HG02970 (cell line): ENCODE results near the gene MMD2.

ENCODE experiments used
- ATAC-seq: cut with Tn5 transposase; IDR thresholded peaks from one replicate; pipeline ENCODE4 v1.9.1; 2021; ENCODE audit warnings: mild to moderate bottlenecking, moderate library complexity, moderate number of reproducible peaks; ENCODE audit not compliant: unreplicated experiment, low FRiP score

MMD2 gene

DNA sequence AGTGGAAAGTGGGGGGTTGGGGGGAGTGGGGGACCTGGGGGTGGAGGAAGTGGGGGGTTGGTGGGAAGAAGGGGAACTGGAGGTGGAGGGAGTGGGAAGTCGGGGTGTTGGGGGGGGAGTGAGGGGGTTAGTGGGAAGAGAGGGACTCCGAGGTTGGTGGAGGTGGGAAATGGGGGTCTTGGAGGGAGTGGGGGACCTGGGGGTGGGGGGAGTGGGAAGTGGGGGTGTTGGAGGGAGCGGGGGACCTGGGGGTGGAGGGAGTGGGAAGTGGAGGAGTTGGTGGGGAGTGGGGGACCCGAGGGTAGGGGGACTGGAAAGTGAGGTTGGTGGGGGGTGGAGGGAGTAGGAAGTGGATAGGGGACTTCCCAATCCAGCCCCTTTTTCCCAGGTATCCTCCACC is 906 bp upstream of the MMD2 start:
- ATAC-seq = no peak

- no peak for ATAC-seq
These were observed 319 bp upstream of the MMD2 start for GRCh38 chr7:4959306-4959705.

GRCh38 chr7:4957847-4958476 is 1.0 kb downstream of the MMD2 start:
- no peak for ATAC-seq

GRCh38 chr7:4951903-4952636 is 6.9 kb downstream of the MMD2 start:
- ATAC-seq = no peak

DNA sequence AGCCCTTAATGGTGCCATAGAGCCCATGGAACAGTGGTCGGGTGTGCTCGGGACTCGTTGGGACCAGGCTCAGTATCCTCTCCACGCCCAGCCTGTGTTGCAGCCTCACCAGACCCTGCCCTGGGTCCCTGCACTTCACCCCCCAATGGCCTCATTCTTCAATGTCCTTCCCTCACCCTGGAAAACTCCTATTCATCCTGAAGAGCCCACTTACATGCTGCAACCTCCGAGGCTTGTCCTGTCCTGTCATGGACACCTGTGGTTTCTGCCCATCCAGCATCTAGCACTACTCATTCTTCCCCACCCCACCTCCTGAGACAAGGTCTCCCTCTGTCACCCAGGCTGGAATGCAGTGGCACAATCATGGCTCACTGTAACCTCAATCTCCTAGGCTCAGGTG is 7.7 kb downstream of the MMD2 start:
- no peak for ATAC-seq

GRCh38 chr7:4948402-4948801 is 10.6 kb downstream of the MMD2 start:
- ATAC-seq = no peak

DNA sequence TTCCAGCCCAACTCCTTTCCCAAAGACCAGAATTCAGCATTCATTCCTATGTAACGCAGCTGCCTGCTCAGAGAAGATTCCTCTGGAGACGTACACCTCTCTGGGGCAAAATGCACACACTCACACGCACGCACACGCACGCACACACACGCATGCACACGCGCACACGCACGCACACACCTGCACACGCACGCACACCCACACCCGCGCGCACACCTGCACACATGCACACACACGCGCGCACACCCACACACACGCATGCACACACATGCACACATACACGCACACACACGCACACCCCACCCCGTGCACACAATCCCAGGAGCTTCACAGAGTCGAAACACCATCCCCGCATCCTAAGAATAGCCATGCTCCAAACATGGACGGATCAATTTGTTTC is 13.0 kb downstream of the MMD2 start:
- no peak for ATAC-seq

DNA sequence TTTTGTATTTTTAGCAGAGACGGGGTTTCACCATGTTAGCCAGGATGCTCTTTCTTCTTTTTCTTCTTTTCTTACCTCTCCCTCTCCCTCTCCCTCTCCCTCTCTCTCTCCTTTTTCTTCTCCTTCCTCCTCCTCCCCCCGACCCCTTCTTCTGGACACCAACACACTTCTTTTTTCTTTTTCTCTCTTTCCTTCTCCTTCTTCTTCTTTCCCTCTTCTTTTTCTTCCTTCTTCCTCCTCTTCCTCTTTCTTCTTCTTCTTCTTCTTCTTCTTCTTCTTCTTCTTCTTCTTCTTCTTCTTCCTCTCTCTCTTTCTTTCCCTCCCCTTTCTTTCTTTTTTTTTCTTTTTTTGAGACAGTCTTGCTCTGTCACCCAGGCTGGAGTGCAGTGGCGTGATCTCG is 14.0 kb downstream of the MMD2 start:
- ATAC-seq = no peak

GRCh38 chr7:4943297-4943696 is 15.7 kb downstream of the MMD2 start:
- ATAC-seq = no peak

DNA sequence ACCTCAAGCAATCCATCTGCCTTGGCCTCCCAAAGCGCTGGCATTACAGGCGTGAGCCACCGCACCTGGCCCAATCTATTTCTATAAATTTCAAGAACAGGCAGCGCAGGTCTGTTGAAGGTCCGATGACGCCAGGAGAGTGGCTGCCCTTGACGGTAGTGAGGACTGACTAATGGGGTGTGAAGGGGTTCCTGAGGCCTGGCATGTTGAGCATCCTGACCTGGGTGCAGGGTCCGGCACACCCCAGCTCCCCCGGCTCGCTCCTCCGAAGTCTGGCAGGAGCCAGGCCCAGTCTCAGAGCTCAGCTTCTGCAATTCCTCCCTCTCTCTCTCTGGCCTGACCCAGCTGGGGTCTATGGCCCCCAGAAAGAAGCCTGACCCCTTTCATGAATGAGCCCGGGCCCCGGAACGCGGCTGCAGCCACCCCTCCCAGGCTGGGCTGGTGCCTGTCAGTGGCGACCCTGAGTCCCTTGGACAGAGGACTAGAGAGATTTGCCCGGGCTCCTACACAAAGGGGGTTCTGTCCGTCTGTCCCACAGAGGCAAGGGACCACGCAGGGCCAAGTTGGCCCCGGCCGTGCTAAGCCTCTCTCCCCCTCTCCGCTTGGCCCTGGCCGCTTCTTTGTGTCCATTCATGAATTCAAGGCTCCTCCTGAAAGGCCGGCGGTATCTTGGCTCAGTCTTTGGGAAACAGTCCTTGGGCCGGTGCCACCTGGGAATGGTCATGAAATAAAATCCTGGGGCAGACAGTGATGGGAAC is 18.8 kb downstream of the MMD2 start:
- ATAC-seq = no peak

DNA sequence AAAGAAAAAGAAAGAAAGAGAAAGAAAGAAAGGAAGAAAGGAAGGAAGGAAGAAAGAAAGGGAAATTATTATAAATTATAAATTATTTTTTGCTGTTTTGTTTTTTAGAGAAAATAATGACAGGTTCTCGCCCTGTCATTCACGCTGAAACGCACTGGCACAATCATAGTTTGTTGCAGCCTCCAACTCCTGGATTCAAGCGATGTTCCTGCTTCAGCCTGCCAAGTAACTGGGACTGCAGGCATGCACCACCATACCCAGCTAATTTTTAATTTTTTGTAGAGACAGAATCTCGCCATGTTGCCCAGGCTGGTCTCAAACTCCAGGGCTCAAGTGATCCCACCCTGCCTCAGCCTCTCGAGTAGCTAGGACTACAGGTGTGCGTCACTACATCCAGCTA is 21.6 kb downstream of the MMD2 start:
- no peak for ATAC-seq

- ATAC-seq = no peak
These were observed 24.5 kb downstream of the MMD2 start for GRCh38 chr7:4934419-4935025.

DNA sequence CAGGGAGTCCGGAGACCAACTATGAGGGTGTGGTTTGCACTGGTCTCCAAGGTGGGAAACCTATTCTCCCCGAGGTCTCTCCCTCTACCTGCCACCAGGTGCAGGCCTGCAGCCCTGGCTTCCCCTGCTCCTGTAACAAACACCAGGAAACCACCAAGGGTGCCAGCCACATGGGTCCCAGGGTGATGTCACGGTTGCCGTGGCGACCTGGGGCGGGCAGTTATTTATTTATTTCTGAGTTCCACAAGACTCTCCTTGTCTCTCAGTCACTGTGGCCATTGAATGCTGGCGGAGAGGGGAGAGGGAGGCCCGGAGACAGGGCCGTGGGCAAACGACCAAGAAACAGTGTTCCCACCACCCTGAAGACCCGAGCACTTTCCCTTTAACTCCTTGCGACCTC is 27.0 kb downstream of the MMD2 start:
- ATAC-seq = no peak

- ATAC-seq = no peak
These were observed 30.0 kb downstream of the MMD2 start for GRCh38 chr7:4929005-4929404.

DNA sequence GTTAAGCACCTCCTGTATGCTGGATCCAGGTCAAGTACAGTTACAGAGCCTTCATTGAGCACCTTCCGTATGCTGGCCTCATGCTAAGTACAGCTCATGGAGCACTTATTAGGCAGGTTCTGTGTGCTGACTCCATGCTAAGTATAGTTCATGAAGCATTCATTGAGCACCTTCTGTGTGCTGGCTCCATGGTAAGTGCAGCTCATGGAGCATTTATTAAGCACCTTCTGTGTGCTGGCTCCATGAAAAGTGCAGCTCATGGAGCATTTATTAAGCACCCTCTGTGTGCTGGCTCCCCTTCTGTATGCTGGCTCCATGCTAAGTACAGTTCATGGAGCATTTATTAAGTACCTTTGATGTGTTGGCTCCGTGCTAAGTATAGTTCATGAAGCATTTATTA is 30.5 kb downstream of the MMD2 start:
- ATAC-seq = no peak

- ATAC-seq = no peak
These were observed 38.8 kb downstream of the MMD2 start for GRCh38 chr7:4919969-4920766.

DNA sequence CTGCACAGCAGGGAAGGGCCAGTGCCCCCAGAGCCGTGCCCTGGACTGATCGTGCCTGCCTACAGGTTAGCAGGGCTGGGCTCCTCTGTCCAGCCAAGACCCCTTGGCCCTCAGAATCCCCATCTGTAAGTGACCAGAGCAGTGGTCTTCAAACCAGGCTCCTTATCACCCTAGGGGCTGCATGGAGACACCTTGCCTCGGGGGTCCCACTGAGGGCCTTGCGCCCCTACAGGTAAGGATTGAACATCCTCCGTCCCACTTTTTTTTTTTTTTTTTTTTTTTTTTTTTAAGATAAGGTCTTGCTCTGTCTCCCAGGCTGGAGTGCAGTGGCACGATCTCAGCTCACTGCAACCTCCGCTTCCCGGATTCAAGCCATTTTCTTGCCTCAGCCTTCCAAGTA is 42.9 kb downstream of the MMD2 start:
- ATAC-seq = no peak

DNA sequence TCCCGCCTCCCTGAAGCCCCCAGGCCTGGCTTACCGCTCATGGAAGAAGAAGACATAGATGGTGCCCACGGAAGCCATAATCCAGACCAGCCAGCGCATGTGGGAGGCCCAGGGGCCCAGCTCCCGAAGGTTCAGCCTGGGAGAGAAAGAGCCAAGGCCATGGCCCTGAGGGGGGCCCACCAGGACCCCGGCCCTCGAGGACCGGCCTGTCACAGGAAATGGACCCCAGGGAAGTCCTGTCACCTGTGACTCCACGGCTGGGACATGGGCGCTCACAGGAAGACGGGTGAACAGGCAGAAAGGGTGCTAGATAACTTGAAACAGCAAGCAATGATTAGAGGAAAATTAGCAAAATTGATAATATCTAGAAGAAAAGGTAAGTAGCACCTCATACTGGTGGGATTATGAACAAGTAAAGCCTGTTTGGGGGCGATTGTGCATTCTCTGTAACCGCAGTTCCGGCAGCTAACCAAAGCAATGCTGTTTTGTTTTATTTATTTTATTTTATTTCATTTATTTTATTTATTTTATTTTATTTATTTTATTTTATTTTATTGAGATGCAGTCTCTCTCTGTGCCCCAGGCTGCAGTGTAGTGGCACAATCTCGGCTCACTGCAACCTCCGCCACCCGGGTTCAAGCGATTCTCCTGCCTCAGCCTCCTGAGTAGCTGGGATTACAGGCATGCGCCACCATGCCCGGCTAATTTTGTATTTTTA is 47.7 kb downstream of the MMD2 start:
- no peak for ATAC-seq

GRCh38 chr7:4906682-4907081 is 52.3 kb downstream of the MMD2 start:
- no peak for ATAC-seq

GRCh38 chr7:4905171-4905570 is 53.8 kb downstream of the MMD2 start:
- ATAC-seq = no peak
